Measurements from ENCODE around the gene EME2. TPM values are rescaled to one million over a fixed set of nuclear protein-coding genes. Genes with fewer than 3 reads are reported as not detected.

The EME2 gene
- total RNA-seq, 4 donors from 2014 or later, result 8.8 to 14.4 (median 10.1) TPM

DNA sequence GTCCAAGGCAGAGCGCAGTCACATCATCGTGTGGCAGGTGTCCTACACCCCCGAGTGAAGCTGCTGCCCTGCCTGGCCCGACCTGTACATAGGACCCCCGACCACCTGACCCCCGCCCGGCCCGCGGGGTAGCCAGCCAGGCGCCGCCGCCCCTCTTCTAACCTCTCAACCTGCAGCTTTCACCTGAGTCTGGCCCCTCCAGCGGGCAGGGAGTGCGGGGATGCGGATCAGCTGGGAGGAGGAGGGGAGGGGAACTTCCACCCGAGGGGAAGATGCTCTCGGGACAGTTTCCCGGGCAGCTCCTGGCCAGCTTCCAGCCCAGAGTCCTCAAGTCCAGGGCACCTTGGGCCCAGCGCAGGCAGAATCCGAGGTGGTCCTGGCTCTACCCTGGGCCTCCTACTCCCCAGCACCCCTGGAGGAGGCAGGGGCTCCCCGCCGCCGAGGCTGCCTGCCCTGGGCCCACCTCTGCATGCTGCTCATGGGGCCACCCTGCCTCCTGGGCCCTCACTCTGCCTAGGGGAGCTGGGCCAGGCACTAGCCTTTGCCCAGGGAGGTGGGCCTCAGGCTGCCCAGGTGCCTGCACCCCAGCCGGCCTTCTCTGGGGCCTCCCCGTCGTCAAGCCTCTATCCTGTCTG lies 3.7 kb upstream of the EME2 start:
- DNase-seq, result no peak
- TF ChIP-seq, protein P1, sequence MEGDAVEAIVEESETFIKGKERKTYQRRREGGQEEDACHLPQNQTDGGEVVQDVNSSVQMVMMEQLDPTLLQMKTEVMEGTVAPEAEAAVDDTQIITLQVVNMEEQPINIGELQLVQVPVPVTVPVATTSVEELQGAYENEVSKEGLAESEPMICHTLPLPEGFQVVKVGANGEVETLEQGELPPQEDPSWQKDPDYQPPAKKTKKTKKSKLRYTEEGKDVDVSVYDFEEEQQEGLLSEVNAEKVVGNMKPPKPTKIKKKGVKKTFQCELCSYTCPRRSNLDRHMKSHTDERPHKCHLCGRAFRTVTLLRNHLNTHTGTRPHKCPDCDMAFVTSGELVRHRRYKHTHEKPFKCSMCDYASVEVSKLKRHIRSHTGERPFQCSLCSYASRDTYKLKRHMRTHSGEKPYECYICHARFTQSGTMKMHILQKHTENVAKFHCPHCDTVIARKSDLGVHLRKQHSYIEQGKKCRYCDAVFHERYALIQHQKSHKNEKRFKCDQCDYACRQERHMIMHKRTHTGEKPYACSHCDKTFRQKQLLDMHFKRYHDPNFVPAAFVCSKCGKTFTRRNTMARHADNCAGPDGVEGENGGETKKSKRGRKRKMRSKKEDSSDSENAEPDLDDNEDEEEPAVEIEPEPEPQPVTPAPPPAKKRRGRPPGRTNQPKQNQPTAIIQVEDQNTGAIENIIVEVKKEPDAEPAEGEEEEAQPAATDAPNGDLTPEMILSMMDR (IDR thresholded peaks at IDR 0.05), result no peak
- TF ChIP-seq POLR2A (IDR thresholded peaks at IDR 0.05), result no peak
- no peak overlapping the region for H3K4me3 ChIP-seq
- H3K27me3 ChIP-seq, result no peaks in the 10 kb centered on the region
- H3K27ac ChIP-seq, result no peak overlapping the region
- peaks cover 15 to 64% (median 30%) of the 10 kb centered on the region in 3 donors for H3K4me1 ChIP-seq
- intact Hi-C loops (cut with DNase I), result no loop called here
- peaks cover 33 to 60% (median 44%) of the 10 kb centered on the region in 3 donors for H3K36me3 ChIP-seq
- 67 to 73% methylated on average over 2 to 7 of the region's 26 CpGs for WGBS, 2 donors
- no peaks in the 10 kb centered on the region for H3K9me3 ChIP-seq

DNA sequence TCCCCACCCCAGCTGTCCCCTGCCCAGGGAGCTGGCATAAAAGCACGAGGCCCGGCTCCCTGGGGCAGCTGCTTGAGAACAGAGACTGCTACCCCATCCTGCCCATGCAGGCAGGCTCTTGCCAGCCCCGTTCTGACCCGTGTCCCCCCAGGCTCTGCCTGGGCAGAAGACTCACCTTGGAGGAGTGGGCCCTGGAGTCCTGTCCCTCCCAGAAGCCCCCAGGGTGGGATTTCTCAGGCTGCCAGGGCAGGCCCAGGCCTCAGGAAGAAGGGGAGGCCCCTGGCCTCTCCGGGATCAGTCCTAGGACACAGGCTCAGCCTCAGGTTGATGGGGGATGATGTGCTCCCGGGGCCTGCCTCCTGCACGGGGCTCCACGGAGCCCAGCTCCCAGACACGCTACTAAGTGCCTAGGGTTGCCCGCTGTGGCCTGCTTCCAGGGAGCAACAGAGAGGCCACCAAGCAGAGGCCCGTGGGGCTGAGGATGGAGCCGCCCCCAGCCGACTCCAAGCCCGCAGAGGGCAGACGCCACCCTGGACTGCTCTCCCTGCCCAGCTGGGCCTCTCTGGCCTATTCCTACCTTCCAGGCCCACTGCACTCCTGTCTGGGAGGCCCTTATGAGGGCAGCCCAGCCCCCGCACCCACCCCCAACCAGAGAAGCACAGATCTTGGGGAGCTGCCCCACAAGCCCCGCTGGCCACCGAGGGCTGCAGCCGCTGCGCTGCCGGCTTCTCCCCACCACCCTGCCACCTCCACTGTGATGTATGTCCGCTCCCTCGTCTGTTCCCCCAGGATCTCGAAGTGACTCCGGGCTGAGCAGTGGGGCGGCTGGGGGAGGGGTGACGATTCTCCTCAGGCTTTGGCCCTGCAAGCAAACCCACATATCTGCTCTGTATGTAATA lies 3.0 kb upstream of the EME2 start:
- Histone ChIP-seq H3K4me1 (peaks cover 23 to 65% (median 35%) of the 10 kb centered on the region in 3 donors), H3K9me3 (no peaks in the 10 kb centered on the region), H3K4me3 (peak overlapping the region in 3 of 4 donors; percentile 69 to 98 (median 73)), H3K27me3 (no peaks in the 10 kb centered on the region), H3K36me3 (peaks cover 33 to 54% (median 36%) of the 10 kb centered on the region in 3 donors), H3K27ac (peak overlapping the region; percentile 27 to 98 (median 92))
- DNase-seq, result no peak
- intact Hi-C loops (cut with DNase I), result no loop called here
- TF ChIP-seq POLR2A (IDR thresholded peaks at IDR 0.05), result no peak
- WGBS, 2 donors, result 80% methylated on average over 9 of the region's 27 CpGs; no CpG with 5 or more reads in 1 of the 2 donors

DNA sequence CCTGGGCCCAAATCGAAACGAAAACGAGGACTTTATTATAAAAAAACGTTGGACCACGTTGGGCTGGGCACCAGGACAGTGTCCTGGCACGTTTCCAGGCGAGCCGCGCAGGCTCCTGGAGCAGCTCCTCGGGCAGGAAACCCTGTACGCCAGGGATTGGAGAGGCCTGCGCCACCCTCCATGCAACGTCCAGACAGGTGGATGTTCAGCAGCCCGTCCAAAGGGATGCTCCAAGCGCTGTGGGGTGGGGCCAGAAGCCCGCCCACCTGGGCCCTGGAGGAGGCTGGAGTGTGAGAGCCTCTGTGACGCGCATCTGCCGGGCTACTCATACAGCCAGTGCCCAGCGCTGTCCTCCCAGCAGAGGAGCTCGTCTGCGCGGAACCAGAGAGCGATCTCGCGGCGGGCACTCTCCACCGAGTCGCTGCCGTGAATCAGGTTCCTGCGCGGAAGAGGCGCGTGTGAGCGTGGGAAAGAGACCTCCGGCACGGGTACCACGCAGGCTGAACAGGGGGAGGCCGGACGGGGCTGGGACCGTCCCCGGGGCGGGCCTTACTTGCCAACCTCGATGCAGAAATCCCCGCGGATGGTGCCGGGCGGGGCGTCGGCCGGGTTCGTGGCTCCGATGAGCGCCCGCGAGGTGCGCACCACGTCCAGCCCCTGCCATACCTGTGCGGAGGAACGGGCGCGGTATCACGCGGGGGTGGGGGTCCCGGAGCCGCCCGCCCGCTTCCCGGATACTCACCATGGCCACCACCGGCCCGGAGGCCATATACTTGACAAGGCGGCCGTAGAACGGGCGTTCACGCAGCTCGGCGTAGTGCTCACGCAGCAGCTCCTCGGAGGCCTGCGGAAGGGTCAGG lies 2.1 kb upstream of the EME2 start:
- TF ChIP-seq POLR2A (IDR thresholded peaks at IDR 0.05), result peak in 2 of 4 donors; percentile 16 to 23
- TF ChIP-seq, protein P1 (IDR thresholded peaks at IDR 0.05), result no peak
- no peaks in the 10 kb centered on the region for H3K9me3 ChIP-seq
- no peaks in the 10 kb centered on the region for H3K27me3 ChIP-seq
- DNase-seq, result no peak
- WGBS, 2 donors, result 7% methylated on average over 13 of the region's 81 CpGs; no CpG with 5 or more reads in 1 of the 2 donors
- H3K36me3 ChIP-seq, result peaks cover 26 to 54% (median 27%) of the 10 kb centered on the region in 3 donors
- peak overlapping the region; percentile 69 to 98 (median 84) for H3K4me3 ChIP-seq
- intact Hi-C loops (cut with DNase I), result no loop called here
- H3K27ac ChIP-seq, result peak overlapping the region; percentile 91 to 98 (median 95)
- H3K4me1 ChIP-seq, result peaks cover 27 to 73% (median 38%) of the 10 kb centered on the region in 3 donors

DNA sequence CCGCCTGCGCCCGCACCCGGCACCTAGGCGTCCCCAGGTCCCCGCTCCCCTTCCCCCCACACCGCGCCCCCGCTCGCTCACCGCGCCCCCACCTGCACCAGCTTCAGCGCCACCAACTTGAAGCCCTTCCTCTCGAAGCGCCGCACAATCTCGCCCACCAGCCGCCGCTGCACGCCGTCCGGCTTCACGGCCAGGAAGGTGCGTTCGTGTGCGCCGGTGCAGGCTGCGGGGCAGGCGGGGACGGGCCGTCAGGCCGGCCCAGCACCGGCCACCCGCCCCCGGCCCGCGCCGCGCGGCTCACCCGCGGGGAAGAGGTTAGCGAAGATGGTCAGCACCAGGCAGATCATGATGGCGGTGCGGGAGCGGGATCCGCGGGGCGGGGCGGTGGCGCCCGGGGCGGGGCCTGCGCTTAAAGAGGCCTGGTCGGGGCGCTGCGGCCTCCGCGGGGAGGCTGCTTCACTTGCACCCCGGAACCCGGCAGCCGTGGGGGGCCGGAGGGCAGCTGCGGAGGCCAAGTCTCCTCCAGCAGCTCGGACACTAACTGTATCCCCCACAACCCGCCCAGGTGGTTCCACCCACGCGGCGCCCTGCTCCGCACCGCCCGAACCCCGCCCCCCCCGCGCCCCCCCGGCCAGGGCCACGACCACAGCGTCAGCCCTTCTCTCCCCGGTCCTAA lies 1.3 kb upstream of the EME2 start, which contains the start of gene NME3:
Gene NME3 (minus strand): TSS at position 356 of the 676 bp plus-strand sequence. CDS start 9 bp downstream, at position 347.
- H3K4me1 ChIP-seq, result peaks cover 27 to 78% (median 38%) of the 10 kb centered on the region in 3 donors
- H3K4me3 ChIP-seq, result peak within 1 kb of the TSS; percentile 69 to 98 (median 84)
- TF ChIP-seq, protein P1 (IDR thresholded peaks at IDR 0.05), result no peak
- peak in 1 of 4 donors; percentile 6 for TF ChIP-seq POLR2A (IDR thresholded peaks at IDR 0.05)
- DNase-seq, result no peak
- peak within 1 kb of the TSS; percentile 91 to 98 (median 95) for H3K27ac ChIP-seq
- no peaks in the 10 kb centered on the region for H3K9me3 ChIP-seq
- WGBS, 2 donors, result 0% methylated on average over 12 of the region's 79 CpGs; no CpG with 5 or more reads in 1 of the 2 donors
- intact Hi-C loops (cut with DNase I), result no loop called here
- H3K36me3 ChIP-seq, result peaks cover 21 to 54% (median 27%) of the 10 kb centered on the region in 3 donors
- H3K27me3 ChIP-seq, result no peaks in the 10 kb centered on the region
